ENCODE data around the gene CLK1. TPM values are rescaled to one million over a fixed set of nuclear protein-coding genes. Genes with fewer than 3 reads are reported as not detected.
"Not testable (repeated sequence)": the region's sequence is repeated elsewhere in the genome, so short reads cannot be mapped to it uniquely, and the experiment has no call there.

The CLK1 gene
- total RNA-seq, 1 donor from 2014 or later: 46.2 TPM

- peaks cover 17% of the 10 kb centered on the region for H3K36me3 Mint-ChIP-seq (ENCODE audit: low read depth, unreplicated experiment)
- Histone ChIP-seq H3K36me3 (ENCODE audit: insufficient read depth, low read length) (peaks cover 47% of the 10 kb centered on the region), H4K20me1 (ENCODE audit: insufficient read depth, low read length) (peaks cover 44% of the 10 kb centered on the region), H3K9me3 (ENCODE audit: insufficient read depth, low read depth, low read length) (no peaks in the 10 kb centered on the region), H3K4me3 (ENCODE audit: insufficient read depth, low read depth, low read length) (no peak overlapping the region), H3K27ac (ENCODE audit: low read depth, low read length) (no peak overlapping the region), H3K4me1 (ENCODE audit: insufficient read depth, low read length) (no peaks in the 10 kb centered on the region), H2AFZ (ENCODE audit: low read depth, low read length) (no peak overlapping the region), H3K9ac (ENCODE audit: low read length) (no peak overlapping the region), H3K27me3 (ENCODE audit: insufficient read depth, low read length) (no peaks in the 10 kb centered on the region), H3K79me2 (ENCODE audit: insufficient read depth, low read length) (peaks cover 14% of the 10 kb centered on the region), H3K4me2 (ENCODE audit: low read length) (no peak overlapping the region)
- H3K4me1 Mint-ChIP-seq (ENCODE audit: low read depth, unreplicated experiment): peaks cover 8% of the 10 kb centered on the region
- TF ChIP-seq EZH2 (IDR thresholded peaks at IDR 0.05; ENCODE audit: insufficient read depth, low read length) (no peak), CTCF (IDR thresholded peaks at IDR 0.05; ENCODE audit: insufficient read depth, low read depth, low read length) (no peak)
- FAIRE-seq (no peak), DNase-seq (ENCODE audit: low read depth) (no peak)
- H3K27ac Mint-ChIP-seq (ENCODE audit: unreplicated experiment): no peak overlapping the region
- no peaks in the 10 kb centered on the region for H3K9me3 Mint-ChIP-seq (ENCODE audit: unreplicated experiment)
- H3K27me3 Mint-ChIP-seq (ENCODE audit: low read depth, unreplicated experiment): no peaks in the 10 kb centered on the region
- no peak overlapping the region for H3K4me3 Mint-ChIP-seq (ENCODE audit: unreplicated experiment)
These were observed 42.7 kb downstream of the CLK1 start for GRCh38 chr2:200821686-200822245.

GRCh38 chr2:200820573-200821234, 43.8 kb downstream of the CLK1 start:
- Histone ChIP-seq H3K79me2 (ENCODE audit: insufficient read depth, low read length) (peaks cover 24% of the 10 kb centered on the region), H3K9me3 (ENCODE audit: insufficient read depth, low read depth, low read length) (no peaks in the 10 kb centered on the region), H3K36me3 (ENCODE audit: insufficient read depth, low read length) (peaks cover 54% of the 10 kb centered on the region), H4K20me1 (ENCODE audit: insufficient read depth, low read length) (peaks cover 51% of the 10 kb centered on the region), H3K27me3 (ENCODE audit: insufficient read depth, low read length) (no peaks in the 10 kb centered on the region), H3K4me1 (ENCODE audit: insufficient read depth, low read length) (no peaks in the 10 kb centered on the region), H2AFZ (ENCODE audit: low read depth, low read length) (no peak overlapping the region), H3K4me2 (ENCODE audit: low read length) (no peak overlapping the region), H3K9ac (ENCODE audit: low read length) (no peak overlapping the region), H3K27ac (ENCODE audit: low read depth, low read length) (no peak overlapping the region), H3K4me3 (ENCODE audit: insufficient read depth, low read depth, low read length) (no peak overlapping the region)
- Mint-ChIP-seq H3K4me3 (ENCODE audit: unreplicated experiment) (no peak overlapping the region), H3K27me3 (ENCODE audit: low read depth, unreplicated experiment) (no peaks in the 10 kb centered on the region), H3K36me3 (ENCODE audit: low read depth, unreplicated experiment) (peaks cover 20% of the 10 kb centered on the region), H3K4me1 (ENCODE audit: low read depth, unreplicated experiment) (peaks cover 8% of the 10 kb centered on the region), H3K9me3 (ENCODE audit: unreplicated experiment) (no peaks in the 10 kb centered on the region), H3K27ac (ENCODE audit: unreplicated experiment) (peak overlapping the region; percentile 6)
- no peak for DNase-seq (ENCODE audit: low read depth)
- TF ChIP-seq CTCF (IDR thresholded peaks at IDR 0.05; ENCODE audit: insufficient read depth, low read depth, low read length): no peak
- TF ChIP-seq EZH2 (IDR thresholded peaks at IDR 0.05; ENCODE audit: insufficient read depth, low read length): no peak
- no peak for FAIRE-seq

DNA sequence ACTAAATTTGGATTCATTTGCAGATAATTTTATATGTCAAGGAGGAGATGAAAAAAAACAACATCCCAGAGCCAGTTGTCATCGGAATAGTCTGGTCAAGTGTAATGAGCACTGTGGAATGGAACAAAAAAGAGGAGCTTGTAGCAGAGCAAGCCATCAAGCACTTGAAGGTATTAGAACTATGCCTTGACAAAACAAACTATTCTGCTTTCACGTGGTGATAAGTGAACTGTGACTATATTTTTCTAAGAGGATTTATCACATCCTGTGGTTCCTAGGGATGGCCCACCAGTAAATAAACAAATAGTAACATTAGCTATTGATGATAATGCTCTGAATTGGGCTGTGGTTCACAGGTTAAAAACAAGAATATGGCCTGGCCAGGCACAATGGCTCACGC, 45.7 kb downstream of the CLK1 start:
- H3K27ac ChIP-seq (ENCODE audit: low read depth, low read length); H3K9ac ChIP-seq (ENCODE audit: low read length); DNase-seq (ENCODE audit: low read depth); H3K27ac Mint-ChIP-seq (ENCODE audit: unreplicated experiment); H3K4me3 Mint-ChIP-seq (ENCODE audit: unreplicated experiment); H3K4me1 ChIP-seq (ENCODE audit: insufficient read depth, low read length); H3K9me3 ChIP-seq (ENCODE audit: insufficient read depth, low read depth, low read length); H3K4me3 ChIP-seq (ENCODE audit: insufficient read depth, low read depth, low read length); H3K27me3 ChIP-seq (ENCODE audit: insufficient read depth, low read length); H3K4me2 ChIP-seq (ENCODE audit: low read length); H3K9me3 Mint-ChIP-seq (ENCODE audit: unreplicated experiment); H2AFZ ChIP-seq (ENCODE audit: low read depth, low read length); H3K27me3 Mint-ChIP-seq (ENCODE audit: low read depth, unreplicated experiment): not testable (repeated sequence)
- FAIRE-seq: peak; percentile 72
- Histone ChIP-seq H3K79me2 (ENCODE audit: insufficient read depth, low read length) (peaks cover 44% of the 10 kb centered on the region), H4K20me1 (ENCODE audit: insufficient read depth, low read length) (peaks cover 71% of the 10 kb centered on the region), H3K36me3 (ENCODE audit: insufficient read depth, low read length) (peaks cover 72% of the 10 kb centered on the region)
- H3K4me1 Mint-ChIP-seq (ENCODE audit: low read depth, unreplicated experiment): peaks cover 24% of the 10 kb centered on the region
- H3K36me3 Mint-ChIP-seq (ENCODE audit: low read depth, unreplicated experiment): peaks cover 22% of the 10 kb centered on the region
